Suppressor macrophage (primary cell): ENCODE results near the gene NACA2.

ENCODE experiments used
- DNase-seq, 4 experiments: peaks; one replicate each; pipeline ENCODE4 v3.0.0-alpha.2; 2020 to 2022

The NACA2 gene

GRCh38 chr17:61543786-61544415, 47.1 kb downstream of the NACA2 start:
- DNase-seq, result no peak

GRCh38 chr17:61542027-61542426, 49.0 kb downstream of the NACA2 start:
- no peak for DNase-seq

DNA sequence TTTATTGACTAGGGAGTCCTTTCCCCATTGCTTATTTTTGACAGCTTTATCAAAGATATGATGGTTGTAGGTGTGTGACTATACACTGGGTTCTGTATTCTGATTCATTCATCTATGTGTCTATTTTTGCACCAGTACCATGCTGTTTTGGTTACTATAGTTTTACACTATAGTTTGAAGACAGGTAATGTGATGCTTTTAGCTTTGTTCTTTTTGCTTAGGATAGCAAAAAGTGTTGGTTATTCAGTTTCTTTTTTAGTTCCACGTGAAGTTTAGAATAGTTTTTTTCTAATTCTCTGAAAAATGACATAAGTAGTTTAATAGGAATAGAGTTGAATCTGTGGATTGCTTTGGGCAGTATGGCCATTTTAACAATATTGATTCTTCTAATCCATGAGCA, 50.1 kb downstream of the NACA2 start:
- DNase-seq, result no peak
